IMR-90 (cell line): ENCODE data around the gene DELE1. TPM values are rescaled to one million over a fixed set of nuclear protein-coding genes. Genes with fewer than 3 reads are reported as not detected.

Experiments used
- ATAC-seq: fragments of 200-7000 bp; cut with Tn5 transposase; 2 replicates; pipeline ENCODE4 v1.9.1; 2020; ENCODE audit warnings: low read depth, mild to moderate bottlenecking, moderate library complexity
- BruUV-seq: library from RNA; stranded (reverse); fragments of 400-500 nt; replicated peaks from 2 replicates; lab custom pipeline; 2021; lab: Mats Ljungman, UMichigan
- CTCF ChIA-PET: fragments of 300-600 bp; formaldehyde crosslinking; extraction: SDS; loops from one replicate; lab custom pipeline; 2021; ENCODE audit warnings: antibody characterized with exemption; lab: Yijun Ruan, JAX
- POLR2A ChIA-PET: fragments of 300-600 bp; sonication (Branson Sonifier 250); formaldehyde crosslinking; loops from one replicate; lab custom pipeline; 2022; ENCODE audit warnings: antibody characterized with exemption; ENCODE audit not compliant: unreplicated experiment; lab: Charles Lee
- DNase-seq: peaks from one replicate; pipeline ENCODE4 v3.0.0; 2013
- H2AFZ ChIP-seq: replicated peaks from 2 replicates; pipeline ENCODE3; 2013; ENCODE audit warnings: low read length, mild to moderate bottlenecking; ENCODE audit not compliant: poor library complexity
- H2AK5ac ChIP-seq: 2 replicates; pipeline ENCODE4 v1.6.1; 2013; ENCODE audit warnings: low read depth, low read length, inconsistent platforms
- H2AK9ac ChIP-seq: replicated peaks from 2 replicates; pipeline ENCODE3; 2013; ENCODE audit warnings: mild to moderate bottlenecking, low read depth, low read length, moderate library complexity; ENCODE audit not compliant: poor library complexity
- H2BK120ac ChIP-seq: 2 replicates; pipeline ENCODE4 v1.6.1; 2013; ENCODE audit warnings: low read depth, low read length, inconsistent platforms
- H2BK15ac ChIP-seq: 3 replicates; pipeline ENCODE4 v1.6.1; 2013; ENCODE audit warnings: low read depth, low read length, inconsistent platforms
- H2BK20ac ChIP-seq: 2 replicates; pipeline ENCODE4 v1.6.1; 2013; ENCODE audit warnings: low read depth, mild to moderate bottlenecking, inconsistent platforms, low read length, moderate library complexity
- H2BK5ac ChIP-seq: 2 replicates; pipeline ENCODE4 v1.6.1; 2013; ENCODE audit warnings: mild to moderate bottlenecking, low read depth, low read length, inconsistent platforms; ENCODE audit not compliant: poor library complexity, severe bottlenecking
- H3K14ac ChIP-seq: replicated peaks from 2 replicates; pipeline ENCODE4 v1.6.1; 2013; ENCODE audit warnings: low read depth, low read length, inconsistent platforms
- H3K18ac ChIP-seq: 2 replicates; pipeline ENCODE4 v1.6.1; 2013; ENCODE audit warnings: low read depth, low read length, control low read depth
- H3K23ac ChIP-seq: 2 replicates; pipeline ENCODE4 v1.6.1; 2013; ENCODE audit warnings: low read depth, low read length, inconsistent platforms
- H3K27ac ChIP-seq: 2 replicates; pipeline ENCODE4 v1.5.1; 2013; ENCODE audit warnings: mild to moderate bottlenecking, control low read depth, low read length; ENCODE audit not compliant: insufficient read depth
- H3K27me3 ChIP-seq: 2 replicates; pipeline ENCODE4 v1.6.1; 2013; ENCODE audit warnings: low read length; ENCODE audit not compliant: control insufficient read depth, insufficient read depth
- H3K36me3 ChIP-seq: 2 replicates; pipeline ENCODE4 v1.6.1; 2013; ENCODE audit warnings: low read length, mixed read lengths; ENCODE audit not compliant: control insufficient read depth, insufficient read depth
- H3K4ac ChIP-seq: 2 replicates; pipeline ENCODE4 v1.6.1; 2013; ENCODE audit warnings: low read depth, low read length, inconsistent platforms
- H3K4me1 ChIP-seq: 2 replicates; pipeline ENCODE4 v1.6.1; 2013; ENCODE audit warnings: low read length, mixed read lengths; ENCODE audit not compliant: control insufficient read depth, insufficient read depth
- H3K4me2 ChIP-seq: 2 replicates; pipeline ENCODE4 v1.6.1; 2013; ENCODE audit warnings: low read depth, mild to moderate bottlenecking, control low read depth, low read length, moderate library complexity
- H3K4me3 ChIP-seq: 2 replicates; pipeline ENCODE4 v1.5.1; 2013; ENCODE audit warnings: low read depth, mild to moderate bottlenecking, control low read depth, low read length, moderate library complexity; ENCODE audit not compliant: insufficient read depth
- H3K56ac ChIP-seq: 2 replicates; pipeline ENCODE4 v1.6.1; 2013; ENCODE audit warnings: low read length, inconsistent platforms; ENCODE audit not compliant: insufficient read depth; ENCODE audit errors: extremely low read depth
- H3K79me1 ChIP-seq, 2 experiments: 2 replicates each; pipeline ENCODE4 v1.6.1; 2013; ENCODE audit warnings: low read length in 2 of 2, inconsistent platforms in 1 of 2, low read depth in 1 of 2
- H3K9ac ChIP-seq: 2 replicates; pipeline ENCODE4 v1.6.1; 2013; ENCODE audit warnings: low read depth, low read length, control low read depth
- H3K9me1 ChIP-seq: 2 replicates; pipeline ENCODE4 v1.6.1; 2013; ENCODE audit warnings: low read length, inconsistent platforms; ENCODE audit not compliant: insufficient read depth
- H3K9me3 ChIP-seq: 2 replicates; pipeline ENCODE4 v1.6.1; 2013; ENCODE audit warnings: low read length; ENCODE audit not compliant: control insufficient read depth, insufficient read depth
- H4K20me1 ChIP-seq: 2 replicates; pipeline ENCODE4 v1.6.1; 2013; ENCODE audit warnings: low read length, inconsistent platforms; ENCODE audit not compliant: insufficient read depth
- H4K5ac ChIP-seq: 2 replicates; pipeline ENCODE4 v1.6.1; 2013; ENCODE audit warnings: mild to moderate bottlenecking, low read depth, low read length, control low read depth
- H4K8ac ChIP-seq, 2 experiments: 2 replicates each; pipeline ENCODE4 v1.6.1; 2013; ENCODE audit warnings: low read depth in 2 of 2, low read length in 2 of 2, control low read depth in 1 of 2, inconsistent platforms in 1 of 2
- H4K91ac ChIP-seq: 2 replicates; pipeline ENCODE4 v1.6.1; 2013; ENCODE audit warnings: low read depth, low read length, inconsistent platforms; ENCODE audit not compliant: insufficient read depth
- MAZ ChIP-seq: IDR thresholded peaks from 2 replicates; pipeline ENCODE4 v1.6.1; 2012; ENCODE audit warnings: low read depth, mild to moderate bottlenecking, low read length, improper control_type of control experiment, moderate library complexity, borderline replicate concordance
- WGBS, 2 experiments: methylation state at CpG; one replicate each; pipeline versions ENCODE4 v1.1.5 to v1.1.7; 2013; ENCODE audit warnings: missing lambda C conversion rate in 2 of 2; ENCODE audit not compliant: insufficient read length in 1 of 2; ENCODE audit errors: extremely low coverage in 2 of 2; 5-methylcytosine and 5-hydroxymethylcytosine counted together
- dilution Hi-C: fragments of 300-500 bp; cut with HindIII; formaldehyde crosslinking; loops from one replicate; pipeline ENCODE4 v1.14.3; 2018; ENCODE audit warnings: low sequenced_read_pairs; ENCODE audit not compliant: unreplicated experiment
- in situ Hi-C: fragments of 300-500 bp; cut with MboI; formaldehyde crosslinking; loops from 3 replicates; pipeline ENCODE4 v1.14.3; 2019; ENCODE audit warnings: low sequenced_read_pairs, inconsistent platforms, mixed read lengths
- intact Hi-C: fragments of 100-400 bp; cut with micrococcal nuclease; formaldehyde crosslinking; loops from 2 replicates; pipeline ENCODE4 v1.10.0; 2022
- polyA plus RNA-seq, 3 experiments: library from polyadenylated mRNA; depleted of rRNA; stranded (reverse); fragments of >200 nt; gene quantifications; 2 replicates each; pipeline ENCODE4 v1.2.3, GENCODE V29; 2012; ENCODE audit warnings: low replicate concordance in 1 of 3
- total RNA-seq: library from RNA; depleted of rRNA; stranded (reverse); fragments of >200 nt; gene quantifications from 2 replicates; pipeline ENCODE4 v1.2.3, GENCODE V29; 2012
- TF ChIP-seq, protein P1 (sequence below): fragments of 150-350 bp; IDR thresholded peaks from 2 replicates; pipeline ENCODE4 v1.6.1; 2017; ENCODE audit warnings: mild to moderate bottlenecking, antibody characterized with exemption, low read length, low read depth

Gene DELE1
- total and polyA plus RNA-seq, 2 of the 4 experiments (the other 2 are of a cell fraction) = 28.0 to 66.1 TPM

GRCh38 chr5:141941779-141942178 is 18.1 kb downstream of the DELE1 start:
- Histone ChIP-seq H3K56ac (no peak overlapping the region), H3K27me3 (peaks cover 3% of the 10 kb centered on the region; the same call in 1 of the 2 replicates), H3K4me3 (no peak overlapping the region), H2BK120ac (no peak overlapping the region), H2AK9ac (no peak overlapping the region), H4K20me1 (peaks cover 3% of the 10 kb centered on the region; the same call in 1 of the 2 replicates), H4K5ac (no peak overlapping the region), H2BK15ac (no peak overlapping the region), H4K8ac (no peak overlapping the region), H3K23ac (no peak overlapping the region), H3K9me3 (no peaks in the 10 kb centered on the region), H3K4me2 (no peak overlapping the region), H3K36me3 (peaks cover 19% of the 10 kb centered on the region), H3K4me1 (peaks cover 2% of the 10 kb centered on the region; the same call in 1 of the 2 replicates), H3K4ac (no peak overlapping the region), H3K79me1 (no peaks in the 10 kb centered on the region), H2BK20ac (no peak overlapping the region), H3K18ac (no peak overlapping the region), H2AK5ac (no peak overlapping the region), H2AFZ (no peak overlapping the region), H3K9me1 (peaks cover 7% of the 10 kb centered on the region; the same call in 1 of the 2 replicates), H3K9ac (no peak overlapping the region), H2BK5ac (no peak overlapping the region), H3K27ac (no peak overlapping the region), H3K14ac (no peak overlapping the region), H4K91ac (no peak overlapping the region)
- BruUV-seq = no TSS peak
- ChIA-PET POLR2A (no interaction called here), CTCF (no interaction called here)
- TF ChIP-seq MAZ = no peak
- TF ChIP-seq, protein P1, sequence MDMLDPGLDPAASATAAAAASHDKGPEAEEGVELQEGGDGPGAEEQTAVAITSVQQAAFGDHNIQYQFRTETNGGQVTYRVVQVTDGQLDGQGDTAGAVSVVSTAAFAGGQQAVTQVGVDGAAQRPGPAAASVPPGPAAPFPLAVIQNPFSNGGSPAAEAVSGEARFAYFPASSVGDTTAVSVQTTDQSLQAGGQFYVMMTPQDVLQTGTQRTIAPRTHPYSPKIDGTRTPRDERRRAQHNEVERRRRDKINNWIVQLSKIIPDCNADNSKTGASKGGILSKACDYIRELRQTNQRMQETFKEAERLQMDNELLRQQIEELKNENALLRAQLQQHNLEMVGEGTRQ = no peak
- WGBS, 2 experiments = no CpG with 5 or more reads among the region's 6 CpGs
- ATAC-seq (no peak), DNase-seq (peak; percentile 17)
- dilution Hi-C loops (no loop called here), intact Hi-C loops (no loop called here), in situ Hi-C loops (no loop called here)
